IPS DF 4.7 (cell line): Measurements from ENCODE around the gene ABTB1.
"Not testable (repeated sequence)": the region's sequence is repeated elsewhere in the genome, so short reads cannot be mapped to it uniquely, and the experiment has no call there.

Experiments
- DNase-seq: peaks from one replicate; pipeline ENCODE4 v3.0.0-alpha.2; 2013; ENCODE audit warnings: low spot score; ENCODE audit errors: extremely low read depth

Gene ABTB1

GRCh38 chr3:127647845-127648204 is 24.9 kb upstream of the ABTB1 start:
- DNase-seq: no peak

- no peak for DNase-seq
Measured at GRCh38 chr3:127650236-127650635, 22.5 kb upstream of the ABTB1 start.

GRCh38 chr3:127651516-127652172 is 21.1 kb upstream of the ABTB1 start:
- no peak for DNase-seq

- DNase-seq: peak; percentile 60
Measured at GRCh38 chr3:127652246-127652995, 20.3 kb upstream of the ABTB1 start.

- no peak for DNase-seq
Measured at GRCh38 chr3:127654374-127654773, 18.4 kb upstream of the ABTB1 start.

- not testable (repeated sequence) for DNase-seq
Measured at GRCh38 chr3:127654993-127655392, 17.8 kb upstream of the ABTB1 start.

- DNase-seq: no peak
Measured at GRCh38 chr3:127655641-127656040, 17.1 kb upstream of the ABTB1 start.

- DNase-seq: no peak
Measured at GRCh38 chr3:127656906-127657305, 15.8 kb upstream of the ABTB1 start.

- no peak for DNase-seq
Measured at GRCh38 chr3:127658234-127658633, 14.5 kb upstream of the ABTB1 start.

- no peak for DNase-seq
Measured at GRCh38 chr3:127660621-127661251, 12.0 kb upstream of the ABTB1 start.

GRCh38 chr3:127661600-127661999 is 11.2 kb upstream of the ABTB1 start:
- DNase-seq: no peak

- DNase-seq: no peak
Measured at GRCh38 chr3:127662001-127662469, 10.7 kb upstream of the ABTB1 start.

- DNase-seq: no peak
Measured at GRCh38 chr3:127663151-127663550, 9.6 kb upstream of the ABTB1 start.

- DNase-seq: no peak
Measured at GRCh38 chr3:127665165-127665564, 7.6 kb upstream of the ABTB1 start.

GRCh38 chr3:127665586-127665985 is 7.2 kb upstream of the ABTB1 start:
- DNase-seq: no peak

- DNase-seq: no peak
Measured at GRCh38 chr3:127666676-127667075, 6.1 kb upstream of the ABTB1 start.

GRCh38 chr3:127667119-127667681 is 5.6 kb upstream of the ABTB1 start:
- no peak for DNase-seq

- no peak for DNase-seq
Measured at GRCh38 chr3:127668906-127669305, 3.8 kb upstream of the ABTB1 start.

- no peak for DNase-seq
Measured at GRCh38 chr3:127669541-127670228, 3.1 kb upstream of the ABTB1 start.

- DNase-seq: no peak
Measured at GRCh38 chr3:127670229-127670559, 2.6 kb upstream of the ABTB1 start.

- no peak for DNase-seq
Measured at GRCh38 chr3:127670761-127671522, 1.8 kb upstream of the ABTB1 start.
